Measurements from ENCODE around the gene CACNA1E.

Gene CACNA1E

GRCh38 chr1:181632960-181633359 lies 149.6 kb downstream of the CACNA1E start:
- TF ChIP-seq CTCF (IDR thresholded peaks at IDR 0.05; ENCODE audit: insufficient read depth, low read depth, low read length, missing control alignments), result no peak
- DNase-seq (ENCODE audit: low read depth), result no peak
- no peak overlapping the region for H3K4me3 ChIP-seq (ENCODE audit: low read length)

GRCh38 chr1:181635110-181635509 lies 151.8 kb downstream of the CACNA1E start:
- no peak overlapping the region for H3K4me3 ChIP-seq (ENCODE audit: low read length)
- TF ChIP-seq CTCF (IDR thresholded peaks at IDR 0.05; ENCODE audit: insufficient read depth, low read depth, low read length, missing control alignments), result no peak
- DNase-seq (ENCODE audit: low read depth), result no peak

- DNase-seq (ENCODE audit: low read depth), result no peak
- no peak overlapping the region for H3K4me3 ChIP-seq (ENCODE audit: low read length)
- TF ChIP-seq CTCF (IDR thresholded peaks at IDR 0.05; ENCODE audit: insufficient read depth, low read depth, low read length, missing control alignments), result no peak
These were observed 154.7 kb downstream of the CACNA1E start for GRCh38 chr1:181637998-181638397.

- DNase-seq (ENCODE audit: low read depth), result no peak
- TF ChIP-seq CTCF (IDR thresholded peaks at IDR 0.05; ENCODE audit: insufficient read depth, low read depth, low read length, missing control alignments), result no peak
- H3K4me3 ChIP-seq (ENCODE audit: low read length), result no peak overlapping the region
These were observed 157.6 kb downstream of the CACNA1E start for GRCh38 chr1:181640956-181641355.

GRCh38 chr1:181643631-181644030 lies 160.3 kb downstream of the CACNA1E start:
- DNase-seq (ENCODE audit: low read depth), result no peak
- no peak overlapping the region for H3K4me3 ChIP-seq (ENCODE audit: low read length)
- TF ChIP-seq CTCF (IDR thresholded peaks at IDR 0.05; ENCODE audit: insufficient read depth, low read depth, low read length, missing control alignments), result no peak

GRCh38 chr1:181645171-181645570 lies 161.9 kb downstream of the CACNA1E start:
- no peak for TF ChIP-seq CTCF (IDR thresholded peaks at IDR 0.05; ENCODE audit: insufficient read depth, low read depth, low read length, missing control alignments)
- no peak for DNase-seq (ENCODE audit: low read depth)
- H3K4me3 ChIP-seq (ENCODE audit: low read length), result no peak overlapping the region

GRCh38 chr1:181646710-181647109 lies 163.4 kb downstream of the CACNA1E start:
- DNase-seq (ENCODE audit: low read depth), result no peak
- TF ChIP-seq CTCF (IDR thresholded peaks at IDR 0.05; ENCODE audit: insufficient read depth, low read depth, low read length, missing control alignments), result no peak
- no peak overlapping the region for H3K4me3 ChIP-seq (ENCODE audit: low read length)

Data from epithelial cell of esophagus (primary cell).